NCI-H345 treated with DMSO at 0.1 percent for 48 hours (cell line): ENCODE results near the gene CYB5R3.
"Not testable (repeated sequence)": the region's sequence is repeated elsewhere in the genome, so short reads cannot be mapped to it uniquely, and the experiment has no call there.

Experiments
- DNase-seq: peaks from one replicate; lab custom pipeline; 2025; ENCODE audit not compliant: unreplicated experiment; lab: John Stamatoyannopoulos, UW

Gene CYB5R3

GRCh38 chr22:42608136-42608822 lies 40.9 kb downstream of the CYB5R3 start:
- DNase-seq: no peak

DNA sequence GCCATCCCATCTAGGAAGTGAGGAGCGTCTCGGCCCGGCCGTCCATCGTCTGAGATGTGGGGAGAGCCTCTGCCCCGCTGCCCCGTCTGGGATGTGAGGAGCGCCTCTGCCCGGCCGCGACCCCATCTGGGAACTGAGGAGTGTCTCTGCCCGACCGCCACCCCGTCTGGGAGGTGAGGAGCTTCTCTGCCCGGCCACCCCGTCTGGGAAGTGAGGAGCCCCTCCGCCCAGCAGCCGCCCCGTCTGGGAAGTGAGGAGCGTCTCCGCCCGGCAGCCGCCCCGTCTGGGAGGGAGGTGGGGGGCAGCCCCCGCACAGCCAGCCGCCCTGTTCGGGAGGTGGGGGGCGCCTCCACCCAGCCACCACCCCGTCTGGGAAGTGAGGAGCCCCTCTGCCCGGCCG lies 41.6 kb downstream of the CYB5R3 start:
- not testable (repeated sequence) for DNase-seq

DNA sequence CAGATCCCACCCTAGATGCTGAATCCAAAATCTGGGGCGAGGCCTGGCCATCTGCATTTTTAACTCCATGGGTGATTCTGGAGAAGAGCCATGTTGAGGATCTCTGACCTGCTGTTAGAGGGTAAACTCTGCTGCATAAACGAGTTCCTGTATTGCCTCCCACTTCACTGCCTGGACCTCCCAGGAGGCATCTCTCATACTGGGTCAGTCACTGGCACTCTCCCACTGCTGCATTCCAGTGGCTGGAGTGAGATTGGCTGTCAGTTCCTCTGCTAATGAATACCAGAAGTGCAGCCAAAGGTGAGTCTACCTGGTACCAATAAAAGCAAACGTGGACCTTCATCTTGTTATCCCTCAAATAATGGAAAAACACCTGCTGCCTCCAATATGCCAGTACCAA lies 44.8 kb downstream of the CYB5R3 start:
- no peak for DNase-seq

DNA sequence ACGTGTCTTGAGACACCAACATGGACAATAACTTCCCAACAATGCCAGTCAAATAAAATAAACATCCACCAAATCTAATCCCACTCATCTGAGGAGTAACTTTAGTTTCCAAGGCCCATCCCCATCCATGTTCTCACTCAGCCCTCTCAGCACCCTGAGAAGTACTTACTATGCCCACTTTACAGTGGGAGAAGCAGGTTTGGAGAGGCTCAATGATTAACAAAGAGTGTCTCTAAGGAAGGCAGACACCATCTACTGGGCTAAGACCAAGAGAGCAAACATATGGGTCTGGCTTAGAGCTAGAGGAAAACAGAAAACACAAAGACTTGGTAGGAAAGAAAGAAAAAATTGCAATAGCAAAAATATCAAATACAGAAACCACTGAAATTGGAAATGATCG lies 45.8 kb downstream of the CYB5R3 start:
- DNase-seq: no peak

- no peak for DNase-seq
Measured at GRCh38 chr22:42602470-42602869, 46.7 kb downstream of the CYB5R3 start.

DNA sequence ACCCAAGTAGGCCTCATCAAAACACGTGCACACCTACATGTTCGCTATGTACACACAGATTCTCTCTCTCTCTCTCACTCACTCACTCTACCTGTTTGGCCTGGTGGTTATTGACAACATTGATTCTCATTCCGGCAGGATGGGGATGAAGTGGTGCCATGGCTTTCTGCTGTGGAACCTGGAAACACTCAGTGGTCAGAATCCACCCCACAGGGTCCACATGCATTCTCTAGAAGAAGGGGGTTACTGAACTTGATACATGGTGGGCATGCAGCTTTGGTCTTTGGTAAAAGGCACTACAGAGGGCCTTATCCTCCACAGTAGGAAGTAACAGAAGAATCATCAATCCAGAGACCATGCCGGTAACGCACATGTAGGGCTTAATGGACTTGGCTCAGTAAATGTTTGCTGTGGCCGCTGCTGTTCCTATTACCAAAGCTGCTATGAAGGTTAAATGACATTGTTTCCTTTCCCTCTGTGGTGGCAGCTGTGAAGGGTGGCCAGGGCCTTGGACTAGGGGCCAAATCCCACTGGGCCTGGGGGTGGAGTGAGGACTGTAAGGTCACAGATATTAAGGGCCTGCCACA lies 47.2 kb downstream of the CYB5R3 start:
- no peak for DNase-seq

DNA sequence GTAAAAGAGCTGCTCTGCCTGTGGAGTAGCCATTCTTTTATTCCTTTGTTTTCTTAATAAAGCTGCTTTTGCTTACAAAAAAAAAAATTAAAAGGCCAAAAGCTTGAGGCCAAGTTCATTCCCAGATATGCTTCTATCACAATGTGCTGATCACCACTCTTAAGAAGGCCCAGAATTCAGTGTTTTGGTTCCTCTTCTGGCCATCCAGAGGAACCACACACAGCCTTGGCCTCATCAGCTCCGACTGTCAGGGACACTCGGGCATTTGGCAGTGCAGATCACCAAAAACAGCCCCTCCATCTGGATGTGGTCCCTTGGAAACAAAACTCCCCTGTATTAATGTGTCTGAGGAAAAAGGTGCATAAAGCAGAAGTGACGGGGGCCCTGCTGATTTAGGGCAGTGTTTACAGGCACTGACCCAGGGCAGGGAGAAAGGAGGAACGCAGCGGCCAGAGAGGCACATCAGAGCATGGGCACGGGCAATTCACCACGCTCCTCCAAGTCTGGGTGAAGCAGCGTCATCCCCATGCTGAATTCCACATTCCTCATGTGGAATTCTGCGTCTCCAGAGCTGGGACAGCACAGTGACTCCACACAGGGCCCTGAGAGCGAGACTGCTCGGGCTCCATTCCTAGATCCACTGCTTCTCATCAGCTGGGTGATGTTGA lies 52.2 kb downstream of the CYB5R3 start:
- no peak for DNase-seq

DNA sequence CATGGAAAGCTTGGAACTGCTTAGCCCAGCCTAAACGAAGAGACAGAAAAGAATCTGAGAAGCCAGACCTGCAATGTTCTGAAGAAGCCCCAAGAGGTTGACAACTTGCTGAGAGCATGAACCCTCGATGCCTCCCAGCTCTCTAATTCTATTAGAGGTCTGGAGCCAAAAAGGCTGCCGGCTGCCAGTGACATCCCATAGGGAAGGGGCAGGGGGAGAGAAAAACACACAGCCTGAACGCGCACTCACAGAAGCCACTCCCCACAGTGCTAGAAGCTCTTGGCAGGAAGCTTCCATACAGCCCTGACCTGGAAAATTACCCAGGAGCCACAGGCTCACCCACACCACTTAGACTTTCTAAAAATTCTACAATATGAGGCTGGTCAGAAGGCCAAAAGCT lies 52.9 kb downstream of the CYB5R3 start:
- DNase-seq: no peak

DNA sequence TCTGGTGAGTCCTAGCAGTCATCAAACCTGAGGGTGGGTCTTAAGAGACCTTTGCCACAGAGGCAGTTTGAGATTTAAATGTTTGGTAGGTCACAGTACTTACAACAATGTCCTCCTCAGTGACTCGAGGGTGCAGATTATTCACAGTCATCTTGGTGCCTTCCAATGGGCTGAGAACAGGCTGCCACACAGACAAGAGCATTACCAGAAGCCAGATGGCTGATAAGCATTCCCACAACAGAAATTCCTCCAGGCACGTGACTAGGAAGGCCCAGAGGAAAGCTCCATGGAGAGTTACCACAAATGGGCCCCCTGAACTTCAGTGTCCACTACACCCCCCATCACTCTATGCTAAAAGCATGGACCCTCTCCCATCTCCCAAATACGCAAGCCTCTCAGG lies 53.8 kb downstream of the CYB5R3 start:
- no peak for DNase-seq

DNA sequence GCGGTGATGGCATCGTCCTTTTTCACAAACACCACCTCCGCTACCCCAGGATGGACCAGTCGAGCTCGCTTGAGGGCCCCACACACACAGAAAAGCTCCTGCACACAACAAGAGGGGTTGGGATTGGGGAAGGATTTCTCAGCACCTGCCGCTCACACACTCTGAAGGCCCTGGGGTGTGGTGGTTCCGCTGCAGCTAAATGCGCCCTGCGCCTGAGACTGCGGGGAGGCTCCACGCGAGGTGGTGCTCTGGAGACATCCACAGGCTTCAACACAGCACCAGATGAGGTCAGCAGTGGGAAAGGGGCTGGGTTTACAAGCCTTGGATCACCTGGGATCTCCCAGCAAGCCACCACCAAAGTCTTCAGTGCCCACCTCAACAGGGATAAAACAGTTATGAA lies 57.2 kb downstream of the CYB5R3 start:
- DNase-seq: no peak

DNA sequence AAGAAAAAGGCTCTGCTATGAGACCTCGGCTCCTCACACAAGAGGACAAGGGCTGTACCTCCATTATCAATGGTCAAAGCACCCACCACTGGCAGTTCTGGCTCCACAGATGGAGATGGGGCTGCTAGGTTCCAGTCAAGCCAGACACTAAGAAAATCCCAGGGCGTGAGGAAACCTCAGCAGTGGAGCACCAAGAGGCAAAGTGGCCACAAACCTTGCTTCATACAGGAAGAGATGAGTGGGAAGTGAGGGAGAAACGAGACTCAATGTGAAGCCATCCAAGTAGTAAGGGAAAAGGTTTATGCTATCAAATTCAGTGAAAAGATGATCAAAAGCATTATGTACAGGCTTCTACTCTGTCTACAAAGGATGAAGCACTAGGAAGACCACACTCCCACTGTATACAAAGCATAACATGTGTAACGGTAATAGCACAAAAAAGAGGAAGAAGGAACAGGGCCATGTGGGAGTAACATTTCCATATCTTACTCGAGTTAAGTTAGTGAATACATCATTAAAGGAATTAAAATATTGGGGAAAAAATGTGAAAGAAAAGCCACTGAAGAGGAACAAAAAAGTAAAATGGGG lies 61.5 kb downstream of the CYB5R3 start:
- DNase-seq: no peak

DNA sequence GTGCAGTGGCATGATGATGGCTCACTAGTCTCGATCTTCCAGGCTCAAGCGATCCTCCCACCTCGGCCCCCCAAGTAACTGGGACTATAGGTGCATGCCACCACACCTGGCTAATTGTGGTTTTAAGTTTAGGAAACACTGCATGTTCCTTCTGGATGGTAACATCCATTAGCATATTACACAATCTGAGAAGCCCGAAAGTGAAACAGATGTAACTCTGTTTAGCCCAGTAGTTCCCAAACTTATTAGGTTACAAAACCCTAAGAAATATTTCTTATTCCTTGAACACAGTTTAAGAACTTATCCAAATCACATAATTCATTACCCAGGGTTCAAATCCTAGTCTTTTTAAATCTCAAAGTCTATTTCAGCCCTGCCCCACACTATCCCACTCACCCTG lies 62.8 kb downstream of the CYB5R3 start:
- DNase-seq: no peak

DNA sequence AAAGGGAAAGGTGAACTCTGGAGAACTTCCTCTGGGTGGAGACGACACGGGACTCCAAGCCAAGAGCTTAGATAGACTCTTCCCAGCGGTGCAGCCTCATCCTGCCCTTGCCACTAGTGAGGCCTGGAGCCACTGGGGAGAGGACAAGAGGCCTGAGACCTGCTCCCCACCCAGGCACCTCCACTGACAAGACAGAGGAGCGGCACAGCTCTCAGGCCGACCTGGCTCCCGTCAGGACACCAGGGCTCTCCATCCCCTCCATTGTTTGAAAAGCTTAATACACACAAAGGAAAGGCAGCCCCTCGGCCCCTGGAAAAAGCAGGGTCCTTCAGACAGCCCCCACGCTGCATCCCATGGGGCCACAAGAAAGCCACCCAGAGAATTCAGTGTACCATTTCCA lies 64.1 kb downstream of the CYB5R3 start:
- DNase-seq: no peak

- no peak for DNase-seq
Measured at GRCh38 chr22:42584364-42584940, 64.7 kb downstream of the CYB5R3 start.

DNA sequence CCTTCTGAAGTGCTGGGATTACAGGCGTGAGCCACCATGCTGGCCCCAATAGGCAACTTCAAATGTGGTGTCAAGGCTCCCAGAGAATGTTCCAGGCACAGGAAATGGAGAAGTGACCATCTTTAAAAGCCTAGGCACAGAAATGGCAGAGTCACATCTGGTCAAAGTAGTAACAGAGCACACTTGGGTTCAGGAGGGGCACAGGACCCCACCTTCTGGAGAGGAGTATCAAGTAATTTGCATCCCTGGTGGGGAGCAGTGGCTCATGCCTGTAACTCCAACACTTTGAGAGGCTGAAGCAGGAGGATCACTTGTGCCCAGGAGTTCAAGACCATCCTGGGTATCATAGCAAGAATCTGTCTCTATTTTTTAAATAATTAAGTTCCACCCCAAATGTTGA lies 66.2 kb downstream of the CYB5R3 start:
- DNase-seq: no peak

- peak; percentile 11 for DNase-seq
Measured at GRCh38 chr22:42581762-42582716, 67.2 kb downstream of the CYB5R3 start.

- not testable (repeated sequence) for DNase-seq
Measured at GRCh38 chr22:42581194-42581761, 67.9 kb downstream of the CYB5R3 start.

DNA sequence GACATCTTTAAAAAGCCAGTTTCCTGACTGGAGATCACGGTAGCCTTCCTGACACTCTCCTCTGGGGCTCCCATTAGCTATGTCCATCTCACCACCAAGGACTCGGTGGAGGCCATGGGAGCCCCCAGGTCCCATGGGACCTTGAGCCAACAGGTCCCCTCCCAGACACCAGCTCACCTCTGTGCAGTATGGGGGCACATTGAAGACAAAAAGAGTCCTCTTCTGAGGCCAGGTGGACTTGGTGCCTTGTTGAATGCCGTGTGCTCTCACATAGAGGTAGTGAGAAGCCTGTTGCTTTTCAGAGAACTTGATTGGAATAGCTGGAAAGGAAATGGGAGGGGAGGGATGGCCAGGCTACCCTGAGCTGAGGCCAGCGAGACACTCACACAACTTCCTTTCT lies 69.2 kb downstream of the CYB5R3 start:
- not testable (repeated sequence) for DNase-seq

DNA sequence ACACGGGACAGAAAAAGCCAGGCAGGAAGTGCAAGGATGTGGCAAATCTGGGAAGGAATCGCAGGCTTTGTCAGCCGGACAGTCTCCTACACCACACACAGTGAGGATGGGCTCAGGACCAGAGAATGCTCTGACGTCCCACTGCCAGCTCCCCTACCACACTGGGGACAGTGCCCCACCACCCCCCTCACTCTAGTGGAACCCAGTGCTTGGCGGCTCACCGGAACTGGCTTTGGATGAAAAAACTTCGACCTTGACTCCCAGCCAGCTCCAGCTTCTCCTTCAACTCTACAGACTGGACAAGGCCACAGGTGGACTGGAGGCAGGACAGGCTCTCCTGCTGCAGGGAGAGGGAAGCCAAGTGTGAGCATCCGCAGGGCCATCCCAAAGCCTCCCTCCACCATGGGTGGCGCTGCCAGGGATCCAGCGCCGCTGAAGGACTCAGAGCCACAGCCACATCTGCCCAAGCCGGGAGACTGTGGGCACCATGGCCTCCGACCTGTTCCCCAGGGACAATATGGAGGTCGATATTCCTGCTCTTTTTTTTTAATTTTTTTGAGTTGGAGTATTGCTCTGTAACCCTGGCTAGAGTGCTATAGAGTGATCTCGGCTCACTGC lies 71.5 kb downstream of the CYB5R3 start:
- DNase-seq: no peak

- not testable (repeated sequence) for DNase-seq
Measured at GRCh38 chr22:42577141-42577540, 72.1 kb downstream of the CYB5R3 start.
